Bone marrow (tissue), 2 donors: ENCODE data around the gene TYW1.
"Not testable (repeated sequence)": the region's sequence is repeated elsewhere in the genome, so short reads cannot be mapped to it uniquely, and the experiment has no call there.

Experiments used
- DNase-seq, 2 donors: peaks; one replicate each; lab custom pipeline; 2025; lab: John Stamatoyannopoulos, UW

Gene TYW1

GRCh38 chr7:67251986-67252558 lies 255.4 kb downstream of the TYW1 start:
- no peak for DNase-seq

- DNase-seq, result not testable (repeated sequence)
These were observed 258.4 kb downstream of the TYW1 start for GRCh38 chr7:67255076-67255475.

GRCh38 chr7:67257779-67258178 lies 261.1 kb downstream of the TYW1 start:
- not testable (repeated sequence) for DNase-seq

- DNase-seq, result not testable (repeated sequence)
These were observed 262.7 kb downstream of the TYW1 start for GRCh38 chr7:67259363-67259762.

GRCh38 chr7:67260166-67260586 lies 263.5 kb downstream of the TYW1 start:
- not testable (repeated sequence) for DNase-seq

GRCh38 chr7:67264000-67264399 lies 267.4 kb downstream of the TYW1 start:
- DNase-seq, result not testable (repeated sequence)

- DNase-seq, result not testable (repeated sequence)
These were observed 269.4 kb downstream of the TYW1 start for GRCh38 chr7:67266070-67266469.

- no peak for DNase-seq
These were observed 271.3 kb downstream of the TYW1 start for GRCh38 chr7:67267914-67268313.

- not testable (repeated sequence) for DNase-seq
These were observed 273.3 kb downstream of the TYW1 start for GRCh38 chr7:67269916-67270315.
